ENCODE results near the gene TPT1. TPM values are rescaled to one million over a fixed set of nuclear protein-coding genes. Genes with fewer than 3 reads are reported as not detected.

Gene TPT1
- total and polyA plus RNA-seq, 9 of the 15 experiments (the other 6 are each of a cell fraction or from before 2014, with no cell fraction given), result 602 to 2,508 (median 1,784) TPM

DNA sequence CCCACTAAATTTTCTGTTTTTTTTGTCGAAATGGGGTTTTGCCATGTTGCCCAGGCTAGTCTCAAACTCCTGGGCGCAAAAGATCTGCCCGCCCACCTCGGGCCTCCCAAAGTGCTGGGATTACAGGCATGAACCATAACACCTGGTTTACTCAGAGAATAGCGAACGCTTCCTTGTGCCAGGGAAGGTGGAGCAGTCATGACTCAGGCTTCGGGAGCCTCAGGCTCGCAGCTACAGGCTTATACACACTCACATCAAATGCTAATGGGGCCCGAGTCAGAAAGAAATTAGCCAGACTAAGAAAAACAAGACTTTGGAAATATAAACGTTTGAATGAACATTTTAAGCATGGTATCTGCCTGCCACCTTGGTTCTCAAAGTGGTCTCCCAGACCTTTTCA is 11.0 kb upstream of the TPT1 start (continued):
- TF ChIP-seq NR2F6 (CRISPR knock-in tag; IDR thresholded peaks at IDR 0.05) (no peak), SIX5 (IDR thresholded peaks at IDR 0.05; ENCODE audit: borderline replicate concordance in 1 of 2, insufficient read depth in 1 of 2, low read depth in 1 of 2, low read length in 2 of 2) (no peak), HDAC8 (tag; IDR thresholded peaks at IDR 0.05) (no peak), TAF1 (IDR thresholded peaks at IDR 0.05; ENCODE audit: control insufficient read depth, extremely low read depth, insufficient read depth, low read length, severe bottlenecking) (no peak)

- BruUV-seq (replicated peaks), result no TSS peak
- H4K20me1 ChIP-seq (replicated peaks; ENCODE audit: control insufficient read depth, insufficient read depth, low read length), result no peaks in the 10 kb centered on the region
- FAIRE-seq (no peak), ATAC-seq (no peak), DNase-seq (ENCODE audit: extremely low read depth in 1 of 4, low spot score in 3 of 4) (no peak)
- H3K4me3 ChIP-seq, result no peak overlapping the region
- no peak overlapping the region for H2AFZ ChIP-seq (ENCODE audit: low read depth, low read length)
- no peaks in the 10 kb centered on the region for H3K9me1 ChIP-seq (ENCODE audit: control insufficient read depth, insufficient read depth, low read length)
- no peaks in the 10 kb centered on the region for H3K9me3 ChIP-seq (replicated peaks; ENCODE audit: control insufficient read depth, insufficient read depth, low read depth, low read length)
- H3K4me1 ChIP-seq (replicated peaks in 1 of 2; ENCODE audit: control insufficient read depth in 2 of 2, insufficient read depth in 2 of 2, low read length in 2 of 2), result no peaks in the 10 kb centered on the region
- no peak overlapping the region for H3K27ac ChIP-seq (ENCODE audit: extremely low read depth, low read depth, low read length)
- intact Hi-C loops (cut with micrococcal nuclease), result no loop called here
- H3K9ac ChIP-seq (ENCODE audit: insufficient read depth in 1 of 2, low read depth in 2 of 2, low read length in 2 of 2), result no peak overlapping the region
- WGBS (ENCODE audit: insufficient coverage, low coverage, missing lambda C conversion rate), result 98% methylated on average over 7 of the region's 8 CpGs
- H3K4me2 ChIP-seq (ENCODE audit: insufficient read depth, low read length), result no peak overlapping the region
- H3K79me2 ChIP-seq (ENCODE audit: control insufficient read depth, insufficient read depth, low read length), result no peaks in the 10 kb centered on the region
- CTCF ChIA-PET (ENCODE audit: low intra/inter-chr PET ratio), result no interaction called here
- no peaks in the 10 kb centered on the region for H3K27me3 ChIP-seq (ENCODE audit: control insufficient read depth in 2 of 2, insufficient read depth in 2 of 2, low read length in 2 of 2)
- TF ChIP-seq ZNF12 (CRISPR knock-in tag; IDR thresholded peaks at IDR 0.05) (no peak), OTX1 (CRISPR knock-in tag; IDR thresholded peaks at IDR 0.05) (no peak), CEBPB (tag; IDR thresholded peaks at IDR 0.05) (peak; percentile 82), CREM (IDR thresholded peaks at IDR 0.05; ENCODE audit: low read depth) (no peak), ATF1 (CRISPR knock-in tag; IDR thresholded peaks at IDR 0.05) (no peak), ATF1 (tag; IDR thresholded peaks at IDR 0.05) (no peak), CEBPG (CRISPR knock-in tag; IDR thresholded peaks at IDR 0.05) (no peak), CEBPG (tag; conservative IDR thresholded peaks at IDR 0.05 in 1 of 2, IDR thresholded peaks at IDR 0.05 in 1 of 2) (peak; percentile 13 to 80; a peak in 2 of 4 replicates), PHB2 (IDR thresholded peaks at IDR 0.05; ENCODE audit: low read depth) (no peak), USF1 (CRISPR knock-in tag; IDR thresholded peaks at IDR 0.05) (no peak), CGGBP1 (CRISPR knock-in tag; IDR thresholded peaks at IDR 0.05) (no peak), PTRF (tag; IDR thresholded peaks at IDR 0.05) (no peak), BCOR (IDR thresholded peaks at IDR 0.05) (no peak), XRCC4 (IDR thresholded peaks at IDR 0.05; ENCODE audit: extremely low read depth, insufficient read depth, insufficient read length) (no peak), ZNF77 (CRISPR knock-in tag; IDR thresholded peaks at IDR 0.05) (no peak)
- H3K36me3 ChIP-seq (ENCODE audit: control insufficient read depth, insufficient read depth, low read length), result peaks cover 8% of the 10 kb centered on the region; the same call in 1 of the 3 replicates
- POLR2A ChIA-PET, result no interaction called here
- in situ Hi-C loops (cut with MboI), result loop anchor here (25.0 kb wide), 1 partner anchor 362 kb away; the partner anchor contains the start of gene CBY2
Measured at GRCh38 chr13:45350152-45350551, 9.2 kb upstream of the TPT1 start.
